Measurements from ENCODE around the gene PWWP2B. TPM values are rescaled to one million over a fixed set of nuclear protein-coding genes. Genes with fewer than 3 reads are reported as not detected.
A peak's percentile ranks its signal among the peaks of the same experiment; 100 is the strongest.

The PWWP2B gene
- 13.3 TPM for total RNA-seq

DNA sequence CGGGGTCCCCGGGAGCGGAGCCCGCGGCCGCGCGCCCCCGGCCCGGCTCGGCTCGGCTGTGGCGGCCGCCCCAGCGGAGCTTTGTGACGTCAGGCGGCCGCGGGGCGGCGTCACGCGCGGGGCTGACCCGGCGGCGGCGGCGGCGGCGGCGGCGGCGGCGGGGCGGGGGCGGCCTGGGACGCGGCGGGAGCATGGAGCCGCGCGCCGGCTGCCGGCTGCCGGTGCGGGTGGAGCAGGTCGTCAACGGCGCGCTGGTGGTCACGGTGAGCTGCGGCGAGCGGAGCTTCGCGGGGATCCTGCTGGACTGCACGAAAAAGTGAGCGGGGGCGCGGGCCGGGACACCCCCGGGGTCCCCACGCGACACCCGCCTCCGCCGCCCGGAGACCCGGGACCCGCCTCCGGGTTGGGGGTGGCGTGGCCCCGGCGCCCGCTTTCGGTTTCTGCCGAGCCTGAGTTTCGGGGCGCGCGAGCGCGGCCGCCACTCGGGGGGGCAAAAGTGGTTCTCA lies at the start of gene PWWP2B:
TSS of gene PWWP2B (plus strand) at position 165 of the 506 bp plus-strand sequence. CDS start at position 192, 27 bp downstream.
- intact Hi-C loops (cut with DNase I) = no loop called here
- ATAC-seq = no peak
- DNase-seq (ENCODE audit: low spot score) = no peak

DNA sequence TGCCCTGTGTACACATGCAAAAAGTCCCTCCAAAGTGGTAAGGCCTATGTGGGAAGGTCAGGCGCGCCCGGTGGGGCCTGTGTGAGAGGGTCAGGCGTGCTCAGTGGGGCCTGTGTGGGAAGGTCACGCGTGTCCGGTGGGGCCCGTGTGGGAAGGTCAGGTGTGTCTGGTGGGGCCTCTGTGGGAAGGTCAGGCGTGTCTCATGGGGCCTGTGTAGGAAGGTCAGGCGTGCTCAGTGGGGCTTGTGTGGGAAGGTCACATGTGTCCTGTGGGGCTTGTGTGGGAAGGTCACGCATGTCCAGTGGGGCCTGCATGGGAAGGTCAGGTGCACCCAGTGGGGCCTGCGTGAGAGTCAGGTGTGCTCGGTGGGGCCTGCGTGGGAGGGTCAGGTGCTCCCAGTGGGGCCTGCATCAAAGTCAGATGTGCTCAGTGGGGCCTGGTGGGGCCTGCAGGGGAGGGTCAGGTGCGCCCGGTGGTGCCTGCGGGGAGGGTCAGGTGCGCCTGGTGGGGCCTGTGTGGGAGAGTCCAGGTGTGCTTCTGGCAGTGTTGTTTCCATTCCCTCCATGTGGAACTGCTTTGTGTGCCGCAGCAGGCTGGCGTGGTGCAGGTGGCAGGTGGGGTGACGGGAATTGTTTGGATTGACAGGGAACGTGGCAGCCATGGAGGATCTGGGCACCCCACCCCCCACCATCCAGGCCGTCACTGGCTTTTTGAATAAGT lies 49.6 kb upstream of the PWWP2B start:
- intact Hi-C loops (cut with DNase I) = loop anchor here (5.0 kb wide), 1 partner anchor 1500 kb away; no protein-coding TSS in a partner anchor
- no peak for DNase-seq (ENCODE audit: low spot score)
- no peak for ATAC-seq

DNA sequence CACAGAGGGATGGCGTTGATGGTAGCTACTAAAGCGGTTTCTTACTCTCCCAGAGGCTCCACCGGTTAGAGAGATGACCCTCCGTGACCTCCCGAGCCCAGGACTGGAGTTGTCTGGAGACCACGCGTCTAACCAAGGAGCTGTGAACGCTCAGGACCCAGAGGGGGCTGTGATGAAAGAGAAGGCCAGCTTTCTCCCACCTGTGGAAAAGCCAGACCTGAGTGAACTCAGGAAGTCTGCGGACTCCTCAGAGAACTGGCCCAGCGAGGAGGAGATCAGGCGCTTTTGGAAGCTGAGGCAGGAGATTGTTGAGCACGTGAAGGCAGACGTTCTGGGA lies 49.1 kb upstream of the PWWP2B start:
- intact Hi-C loops (cut with DNase I) = loop anchor here (5.0 kb wide), 1 partner anchor 1501 kb away; no protein-coding TSS in a partner anchor

DNA sequence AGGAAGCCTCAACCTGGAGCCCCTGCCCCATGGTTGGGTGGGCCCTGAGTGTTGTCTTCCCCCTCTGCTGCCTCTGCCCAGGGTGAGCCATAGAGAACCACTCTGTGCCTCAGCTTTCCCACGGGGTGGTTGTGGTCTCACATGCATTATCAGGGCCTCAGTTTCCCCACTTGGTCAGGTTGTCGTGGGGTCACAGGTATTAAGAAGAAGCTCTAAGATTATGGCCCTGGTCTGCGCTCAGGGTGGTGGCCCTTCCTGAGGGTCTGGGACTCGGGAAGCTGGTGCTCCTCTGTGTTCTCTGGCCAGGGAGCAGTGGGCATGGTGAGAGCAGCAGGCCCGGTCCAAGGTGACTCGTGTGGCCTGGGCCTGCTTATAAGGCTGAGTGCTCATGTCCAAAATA lies 47.2 kb upstream of the PWWP2B start:
- intact Hi-C loops (cut with DNase I) = loop anchor here (5.0 to 10.0 kb wide), 2 partner anchors 125 to 1502 kb away; no protein-coding TSS in a partner anchor
- DNase-seq (ENCODE audit: low spot score) (no peak), ATAC-seq (no peak)

More for the DNA sequence above, 49.1 kb upstream of the PWWP2B start:
- DNase-seq (ENCODE audit: low spot score) (no peak), ATAC-seq (no peak)

DNA sequence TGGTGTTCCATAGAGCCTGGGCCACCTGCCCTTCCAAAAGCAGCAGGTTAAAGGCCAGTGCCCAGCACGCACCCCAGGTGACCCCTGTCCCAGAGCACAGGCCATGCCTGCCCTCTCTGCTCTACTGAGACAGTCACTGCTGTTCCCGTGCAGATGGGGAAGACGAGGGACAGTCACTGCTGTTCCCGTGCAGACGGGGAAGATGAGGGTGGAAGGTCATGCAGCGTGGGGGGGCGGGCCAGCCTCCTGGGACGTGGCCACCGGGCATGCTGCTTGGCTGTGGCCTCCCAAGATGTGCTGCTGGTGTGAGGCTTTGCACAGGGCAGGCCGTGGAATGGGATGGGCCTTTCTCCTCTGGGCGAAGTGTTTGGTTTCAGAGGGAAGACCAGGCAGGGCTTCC lies 46.6 kb upstream of the PWWP2B start:
- DNase-seq (ENCODE audit: low spot score) (no peak), ATAC-seq (no peak)
- intact Hi-C loops (cut with DNase I) = loop anchor here (10.0 kb wide), 1 partner anchor 126 kb away; no protein-coding TSS in a partner anchor

DNA sequence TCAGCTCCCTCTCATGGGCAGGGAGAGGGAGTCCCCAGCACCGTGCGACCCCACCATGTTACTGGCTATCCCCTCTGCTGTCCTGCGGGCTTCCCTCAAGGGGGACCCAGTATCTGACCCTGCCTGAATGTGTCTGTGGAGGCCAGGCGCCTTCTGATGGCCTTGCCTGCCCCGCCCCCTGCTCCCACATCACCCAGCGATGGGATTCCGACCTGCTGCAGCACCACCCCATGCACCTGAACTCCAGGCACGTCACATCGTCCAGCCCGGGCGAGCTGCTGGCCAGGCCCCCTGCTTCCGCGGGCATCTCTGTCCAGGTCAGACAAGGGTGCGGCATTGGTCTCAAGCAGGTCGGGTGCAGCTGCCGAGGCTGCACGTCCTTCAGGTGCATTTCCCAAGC lies 46.1 kb upstream of the PWWP2B start:
- intact Hi-C loops (cut with DNase I) = loop anchor here (10.0 kb wide), 1 partner anchor 126 kb away; no protein-coding TSS in a partner anchor
- no peak for DNase-seq (ENCODE audit: low spot score)
- no peak for ATAC-seq

DNA sequence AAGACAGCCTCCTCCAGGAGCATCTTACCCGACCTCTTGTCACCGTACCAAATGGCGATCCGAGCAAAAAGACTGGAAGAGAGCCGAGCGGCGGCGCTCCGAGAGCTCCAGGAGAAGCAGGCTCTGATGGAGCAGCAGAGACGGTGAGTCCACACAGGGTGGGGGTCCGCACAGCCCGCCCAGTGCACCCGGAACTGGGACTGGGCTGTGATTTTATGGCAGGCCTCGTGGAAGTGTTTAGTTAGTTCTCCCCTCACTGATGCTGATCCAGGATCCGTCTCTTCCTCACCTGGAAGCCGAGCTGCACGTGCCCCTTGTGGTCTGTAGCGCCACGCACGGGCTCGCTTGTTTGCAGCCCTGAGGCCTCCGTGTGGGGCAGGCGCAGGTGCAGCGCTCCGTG lies 45.4 kb upstream of the PWWP2B start:
- DNase-seq (ENCODE audit: low spot score) = no peak
- intact Hi-C loops (cut with DNase I) = loop anchor here (10.0 kb wide), 1 partner anchor 127 kb away; no protein-coding TSS in a partner anchor
- ATAC-seq = no peak

DNA sequence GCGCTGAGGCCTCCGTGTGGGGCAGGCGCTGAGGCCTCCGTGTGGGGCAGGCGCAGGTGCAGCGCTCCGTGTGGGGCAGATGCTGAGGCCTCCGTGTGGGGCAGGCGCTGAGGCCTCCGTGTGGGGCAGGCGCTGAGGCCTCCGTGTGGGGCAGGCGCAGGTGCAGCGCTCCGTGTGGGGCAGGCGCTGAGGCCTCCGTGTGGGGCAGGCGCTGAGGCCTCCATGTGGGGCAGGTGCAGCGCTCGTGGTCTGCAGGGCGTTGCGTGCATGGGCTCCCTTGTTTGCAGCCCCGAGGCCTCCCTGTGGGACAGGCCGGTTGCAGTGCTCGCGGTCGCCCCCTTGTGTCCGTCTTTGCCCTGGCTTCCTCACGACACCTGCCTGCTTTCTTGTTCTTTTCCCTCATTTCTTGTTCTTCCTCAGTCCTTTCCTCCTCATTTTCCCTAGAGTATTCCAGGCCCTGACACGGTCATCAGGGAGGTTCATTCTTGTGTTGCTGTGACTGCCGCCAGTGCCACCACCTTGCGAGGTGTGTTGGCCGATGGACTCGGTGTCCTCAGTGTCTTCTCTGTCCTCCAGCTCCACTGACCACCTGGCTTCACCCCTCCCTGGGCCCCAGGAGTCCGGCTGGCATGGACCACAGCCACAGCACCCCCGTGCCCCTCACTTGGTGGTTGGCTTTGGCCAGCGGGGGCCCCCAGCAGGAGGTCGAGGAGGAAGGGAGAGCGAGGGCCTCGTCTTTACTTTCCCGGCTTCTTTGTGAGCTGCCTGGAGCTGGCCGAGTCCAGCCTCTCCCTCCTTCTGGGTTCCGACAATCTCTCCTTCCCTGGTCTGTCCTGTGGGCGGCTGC lies 44.3 kb upstream of the PWWP2B start:
- peak; percentile 56 for ATAC-seq

DNA sequence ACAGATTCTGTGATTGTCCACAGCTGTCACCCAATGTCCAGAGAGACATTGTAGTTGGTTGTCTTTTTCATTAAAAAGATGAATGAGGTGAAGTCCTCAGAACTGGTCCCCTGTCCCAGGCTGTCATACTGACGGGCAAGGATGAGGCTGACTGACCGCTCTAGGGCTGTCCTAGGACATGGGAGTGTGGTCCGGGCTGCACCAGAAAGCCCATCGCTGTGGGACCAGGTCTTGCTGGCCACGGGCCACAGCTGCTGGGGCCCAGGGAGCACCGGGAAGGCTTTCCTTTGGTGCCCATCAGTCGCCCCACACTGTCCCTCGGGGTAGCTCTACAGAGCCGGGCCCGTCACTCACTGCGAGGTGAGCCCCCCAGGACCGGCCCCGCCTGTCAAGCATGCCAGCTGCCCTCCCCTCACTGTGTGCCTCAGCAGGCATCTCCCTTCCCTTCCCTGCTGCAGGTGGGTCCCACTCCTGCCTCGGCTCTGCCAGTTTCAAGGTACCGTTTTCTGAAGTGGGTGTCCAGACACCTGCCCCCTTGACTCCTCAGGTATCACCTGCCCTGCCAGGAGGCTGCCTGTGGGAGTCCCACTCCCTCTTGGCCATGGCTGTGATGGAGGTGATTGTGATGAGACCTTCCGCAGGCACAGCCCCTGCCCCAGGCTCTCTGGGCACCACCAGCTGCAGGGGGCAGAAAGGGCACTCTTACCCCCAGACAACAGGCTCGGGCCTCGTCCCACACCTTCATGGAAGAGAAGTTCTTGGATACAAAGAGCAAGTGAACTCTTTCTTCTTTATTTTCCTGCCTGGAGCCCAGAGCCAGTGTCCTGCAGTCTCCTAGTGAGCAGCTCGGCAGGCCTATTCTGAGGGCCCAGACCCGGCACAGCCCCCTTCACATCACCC lies 43.3 kb upstream of the PWWP2B start:
- intact Hi-C loops (cut with DNase I) = loop anchor here (10.0 kb wide), 1 partner anchor 129 kb away; no protein-coding TSS in a partner anchor
- DNase-seq (ENCODE audit: low spot score) (peak; percentile 51), ATAC-seq (no peak)

More for the DNA sequence above, 44.3 kb upstream of the PWWP2B start:
- intact Hi-C loops (cut with DNase I) = loop anchor here (10.0 kb wide), 1 partner anchor 128 kb away; no protein-coding TSS in a partner anchor
- DNase-seq (ENCODE audit: low spot score) = peak; percentile 88

DNA sequence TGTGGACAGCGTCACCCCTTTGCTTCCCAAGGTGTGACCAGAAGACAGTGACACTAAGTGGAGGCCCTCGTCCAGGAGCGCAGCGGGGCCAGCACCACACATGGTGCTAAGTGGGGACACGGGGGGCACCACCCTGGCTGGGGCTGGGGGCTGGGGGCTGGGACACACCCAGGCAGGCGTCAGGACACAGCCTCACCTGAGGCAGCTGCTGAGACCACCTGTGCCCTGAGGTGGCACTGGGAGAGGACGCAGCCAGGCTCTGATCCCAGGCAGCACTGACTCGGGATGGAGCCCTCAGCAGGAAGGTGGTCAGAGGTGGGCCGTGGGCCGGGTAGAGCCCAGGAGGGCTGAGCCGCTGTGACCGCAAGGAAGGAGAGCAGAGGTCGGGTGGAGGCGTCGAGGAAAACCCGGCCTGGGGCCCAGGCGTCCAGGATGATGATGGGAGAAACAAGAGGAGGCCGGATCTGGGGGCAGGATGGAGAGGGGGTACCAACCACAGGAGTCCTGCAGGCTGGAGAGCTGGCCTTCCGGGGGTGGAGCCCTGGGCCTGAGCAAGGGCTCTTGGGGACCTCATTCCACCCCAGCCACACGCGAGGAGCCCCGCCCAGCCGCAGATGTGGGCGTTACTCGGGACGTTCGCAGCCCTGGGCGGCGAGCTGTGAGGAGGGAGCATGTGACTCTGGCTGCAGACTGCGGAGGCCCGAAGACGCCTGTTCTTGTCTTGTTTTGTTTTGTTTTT lies 42.5 kb upstream of the PWWP2B start:
- peak; percentile 71 for ATAC-seq
- DNase-seq (ENCODE audit: low spot score) = peak; percentile 51
- intact Hi-C loops (cut with DNase I) = loop anchor here (10.0 kb wide), 1 partner anchor 130 kb away; no protein-coding TSS in a partner anchor

DNA sequence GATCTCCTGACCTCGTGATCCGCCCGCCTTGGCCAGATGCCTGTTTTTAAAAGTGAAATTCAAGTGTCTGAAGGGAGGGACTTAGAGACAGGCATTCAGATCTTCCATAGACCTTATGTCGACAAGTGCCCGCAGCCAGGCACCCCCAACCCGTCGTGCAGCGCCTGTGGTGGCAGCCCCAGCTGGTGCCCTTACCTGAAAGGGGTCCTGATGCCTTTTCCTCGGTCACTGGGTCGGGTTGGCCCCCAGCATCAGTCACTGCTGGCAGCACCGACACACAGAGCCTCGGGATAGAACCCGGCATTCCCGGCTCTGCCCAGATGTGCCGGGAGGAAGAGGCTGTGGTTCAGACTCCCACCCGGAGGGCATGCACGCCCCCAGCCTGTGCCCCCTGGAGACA lies 41.7 kb upstream of the PWWP2B start:
- intact Hi-C loops (cut with DNase I) = loop anchor here (10.0 kb wide), 1 partner anchor 130 kb away; no protein-coding TSS in a partner anchor
- ATAC-seq = no peak
- no peak for DNase-seq (ENCODE audit: low spot score)

DNA sequence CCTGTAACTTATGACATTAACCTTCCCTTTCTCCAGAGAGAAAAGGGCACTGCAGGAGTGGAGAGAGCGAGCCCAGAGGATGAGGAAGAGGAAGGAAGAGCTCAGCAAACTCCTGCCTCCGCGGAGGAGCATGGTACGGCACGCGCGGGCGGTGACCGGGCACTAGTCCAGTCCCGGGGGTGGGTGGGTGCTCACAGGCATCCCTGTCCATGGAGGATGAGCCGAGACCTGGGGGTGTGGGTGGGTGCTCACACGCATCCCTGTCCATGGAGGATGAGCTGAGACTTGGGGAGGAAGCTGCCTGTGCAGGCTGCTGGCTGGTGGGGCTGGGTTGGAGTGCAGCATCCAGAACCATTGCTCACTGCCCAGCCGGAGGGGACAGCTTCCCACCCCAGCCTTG lies 41.2 kb upstream of the PWWP2B start:
- ATAC-seq (no peak), DNase-seq (ENCODE audit: low spot score) (no peak)
- intact Hi-C loops (cut with DNase I) = loop anchor here (10.0 kb wide), 1 partner anchor 131 kb away; no protein-coding TSS in a partner anchor

DNA sequence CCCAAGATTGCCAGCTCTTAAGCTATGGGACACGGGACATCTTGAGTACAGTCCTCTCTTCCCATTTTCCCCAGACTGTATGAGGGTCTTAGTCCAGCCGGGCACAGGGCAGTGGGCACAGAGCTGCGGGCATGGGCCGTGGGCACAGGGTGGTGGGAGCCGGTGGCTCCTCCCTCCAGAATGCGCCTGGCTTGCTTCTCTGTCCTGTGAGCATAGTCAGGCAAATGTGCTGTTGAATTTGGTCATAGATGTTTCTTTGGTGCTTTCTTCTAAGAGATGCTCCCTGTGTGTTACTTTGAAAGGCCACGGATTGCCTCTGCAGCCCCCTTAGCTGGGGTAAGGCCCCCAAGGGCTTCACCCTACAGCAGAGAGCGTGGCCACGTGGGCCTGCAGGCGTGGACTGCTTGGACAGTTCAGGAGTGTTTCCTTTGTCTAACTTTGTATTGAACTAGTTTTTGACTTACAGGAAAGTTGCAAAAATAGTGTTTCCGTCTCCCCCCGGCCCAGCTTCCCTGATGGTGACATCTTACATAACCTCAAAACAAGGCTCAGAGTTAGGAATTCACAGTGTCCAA lies 40.3 kb upstream of the PWWP2B start:
- intact Hi-C loops (cut with DNase I) = loop anchor here (10.0 kb wide), 1 partner anchor 132 kb away; no protein-coding TSS in a partner anchor
- DNase-seq (ENCODE audit: low spot score) = no peak

DNA sequence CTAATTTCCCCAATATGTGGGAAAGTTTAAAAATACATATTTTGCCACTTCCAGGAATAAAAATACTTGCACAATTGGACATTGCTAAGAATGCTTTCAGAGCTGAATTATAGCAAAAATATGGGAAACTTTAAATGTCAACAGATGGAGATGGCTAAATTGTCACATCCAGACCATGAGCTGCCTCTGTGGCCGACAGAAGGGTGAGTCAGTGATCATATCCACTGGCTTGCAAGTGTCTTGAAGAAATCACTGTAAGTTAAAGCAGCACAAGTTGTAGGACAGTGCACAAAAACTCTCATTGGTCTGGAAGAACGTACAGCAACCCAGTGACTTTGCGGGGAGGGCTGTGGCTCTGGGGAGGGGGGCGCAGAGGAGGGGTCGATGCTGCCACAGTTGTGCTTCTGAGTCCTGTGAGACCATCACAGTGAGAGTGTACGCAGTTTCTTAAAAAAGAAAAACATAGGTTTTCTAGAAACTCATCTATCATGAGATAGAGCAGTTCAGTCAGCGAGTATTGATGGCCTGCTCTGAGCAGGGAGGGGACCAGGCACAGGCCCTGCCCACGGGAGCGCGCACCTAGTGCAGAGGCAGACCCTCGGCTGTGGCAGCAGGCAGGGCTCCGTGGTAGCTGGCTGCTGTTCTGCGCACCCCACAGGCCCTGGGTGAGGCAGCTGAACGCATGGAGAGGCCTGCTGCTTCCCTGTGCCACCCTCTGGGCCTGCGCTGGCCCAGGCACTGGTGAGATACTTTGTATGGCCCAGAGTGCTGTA lies 39.5 kb upstream of the PWWP2B start:
- no peak for DNase-seq (ENCODE audit: low spot score)
- intact Hi-C loops (cut with DNase I) = loop anchor here (10.0 kb wide), 1 partner anchor 133 kb away; no protein-coding TSS in a partner anchor

More for the DNA sequence above, 40.3 kb upstream of the PWWP2B start:
- no peak for ATAC-seq

DNA sequence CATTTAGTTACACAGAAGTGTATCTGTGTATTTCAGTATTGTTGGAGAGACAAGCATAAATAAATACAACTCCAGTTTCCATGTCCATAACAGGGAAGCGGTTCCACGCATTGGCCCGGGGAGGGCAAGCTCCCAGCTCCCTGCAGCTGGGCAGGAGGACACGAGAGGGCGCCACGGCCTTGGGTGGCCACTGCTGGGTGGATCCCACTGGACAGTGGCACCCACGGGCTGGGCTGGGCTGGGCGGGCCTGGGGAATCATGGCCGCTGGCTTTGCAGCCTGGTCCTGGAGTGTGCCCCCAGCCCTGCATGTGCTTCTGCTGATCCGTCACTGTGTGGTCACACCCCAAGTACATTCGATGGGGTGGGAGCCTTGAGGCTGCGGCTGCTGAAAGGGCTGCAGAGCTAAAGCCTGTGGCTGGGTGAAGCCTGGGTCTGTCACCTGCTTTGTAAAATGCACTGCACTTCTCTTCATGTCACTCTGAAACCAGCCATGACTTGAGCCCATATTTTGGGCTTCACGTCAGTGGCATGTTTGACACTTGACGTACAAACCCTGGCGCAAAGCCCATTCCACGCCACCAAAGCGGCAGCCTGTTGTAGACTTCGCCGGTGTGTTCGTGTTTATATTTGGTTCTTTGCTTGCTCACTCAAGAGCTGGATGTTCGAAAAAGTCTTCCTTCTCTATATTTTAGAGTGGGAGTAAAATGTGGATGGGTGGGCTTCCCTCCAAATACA lies 37.5 kb upstream of the PWWP2B start:
- intact Hi-C loops (cut with DNase I) = loop anchor here (10.0 kb wide), 1 partner anchor 135 kb away; no protein-coding TSS in a partner anchor
- DNase-seq (ENCODE audit: low spot score) = no peak
- no peak for ATAC-seq

More for the DNA sequence above, 39.5 kb upstream of the PWWP2B start:
- ATAC-seq = no peak

Measured in sciatic nerve (tissue), 2 donors.